ENCODE measurements around the gene TIAL1.
"Not testable (repeated sequence)": the region's sequence is repeated elsewhere in the genome, so short reads cannot be mapped to it uniquely, and the experiment has no call there.

The TIAL1 gene

DNA sequence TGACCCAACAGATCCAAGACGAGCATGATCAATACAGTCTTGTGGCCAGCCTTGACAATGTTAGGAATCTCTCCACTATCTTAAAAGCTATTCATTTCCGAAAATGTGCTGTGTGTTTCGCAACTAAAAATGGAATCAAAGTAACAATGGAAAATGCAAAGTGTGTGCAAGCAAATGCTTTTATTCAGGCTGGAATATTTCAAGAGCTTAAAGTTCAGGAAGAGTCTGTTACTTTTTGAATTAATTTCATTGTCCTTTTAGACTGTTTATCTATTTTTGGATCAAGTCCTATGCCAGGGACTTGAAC, 24.3 kb upstream of the TIAL1 start:
- TF ChIP-seq, protein P1, sequence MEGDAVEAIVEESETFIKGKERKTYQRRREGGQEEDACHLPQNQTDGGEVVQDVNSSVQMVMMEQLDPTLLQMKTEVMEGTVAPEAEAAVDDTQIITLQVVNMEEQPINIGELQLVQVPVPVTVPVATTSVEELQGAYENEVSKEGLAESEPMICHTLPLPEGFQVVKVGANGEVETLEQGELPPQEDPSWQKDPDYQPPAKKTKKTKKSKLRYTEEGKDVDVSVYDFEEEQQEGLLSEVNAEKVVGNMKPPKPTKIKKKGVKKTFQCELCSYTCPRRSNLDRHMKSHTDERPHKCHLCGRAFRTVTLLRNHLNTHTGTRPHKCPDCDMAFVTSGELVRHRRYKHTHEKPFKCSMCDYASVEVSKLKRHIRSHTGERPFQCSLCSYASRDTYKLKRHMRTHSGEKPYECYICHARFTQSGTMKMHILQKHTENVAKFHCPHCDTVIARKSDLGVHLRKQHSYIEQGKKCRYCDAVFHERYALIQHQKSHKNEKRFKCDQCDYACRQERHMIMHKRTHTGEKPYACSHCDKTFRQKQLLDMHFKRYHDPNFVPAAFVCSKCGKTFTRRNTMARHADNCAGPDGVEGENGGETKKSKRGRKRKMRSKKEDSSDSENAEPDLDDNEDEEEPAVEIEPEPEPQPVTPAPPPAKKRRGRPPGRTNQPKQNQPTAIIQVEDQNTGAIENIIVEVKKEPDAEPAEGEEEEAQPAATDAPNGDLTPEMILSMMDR (IDR thresholded peaks at IDR 0.05; ENCODE audit: low read depth, low read length) = no peak

DNA sequence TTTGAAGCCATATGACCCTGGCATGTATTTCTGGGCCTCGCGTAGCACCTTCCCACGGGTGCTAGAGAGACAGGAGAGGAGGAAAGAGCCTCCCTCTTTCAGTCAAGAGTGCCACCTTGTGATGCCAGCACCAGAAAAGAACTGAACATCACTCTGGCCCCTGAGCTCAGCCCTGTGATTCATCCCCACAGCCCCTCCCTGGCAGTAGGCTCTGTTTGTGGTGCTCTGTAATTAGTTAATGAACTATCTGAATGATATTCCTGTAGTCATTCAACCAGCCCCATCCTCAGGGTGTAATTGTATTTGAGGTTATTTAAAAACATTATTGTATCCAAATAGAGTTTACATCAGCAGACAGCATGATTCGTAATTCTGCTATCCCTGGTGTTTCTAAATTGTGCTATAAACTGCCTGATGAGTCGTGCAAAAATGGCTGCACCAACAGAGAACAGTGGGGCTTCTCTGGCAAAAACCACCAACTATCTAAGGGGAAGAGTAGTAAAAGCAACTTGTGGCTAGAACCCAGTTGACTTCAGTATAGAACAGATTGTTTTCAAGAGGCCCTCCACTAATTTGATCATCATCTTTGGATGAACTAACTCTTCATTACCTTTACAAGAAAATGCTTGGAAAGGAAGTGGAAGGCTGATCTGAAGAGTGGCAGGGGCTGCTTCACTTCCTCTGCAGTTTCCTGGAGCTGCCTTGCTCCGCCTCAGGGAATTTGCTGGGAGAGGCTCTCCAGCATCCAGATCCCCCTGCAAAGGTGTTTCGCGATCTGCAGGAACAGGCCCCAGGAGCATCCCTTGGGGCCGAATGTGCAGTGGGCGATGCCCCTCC, 23.7 kb upstream of the TIAL1 start:
- H3K4me3 ChIP-seq (ENCODE audit: low read depth, low read length) = no peak overlapping the region
- TF ChIP-seq, protein P1 (IDR thresholded peaks at IDR 0.05; ENCODE audit: low read depth, low read length) = no peak

More for the DNA sequence above, 24.3 kb upstream of the TIAL1 start:
- H3K4me3 ChIP-seq (ENCODE audit: low read depth, low read length) = no peak overlapping the region

DNA sequence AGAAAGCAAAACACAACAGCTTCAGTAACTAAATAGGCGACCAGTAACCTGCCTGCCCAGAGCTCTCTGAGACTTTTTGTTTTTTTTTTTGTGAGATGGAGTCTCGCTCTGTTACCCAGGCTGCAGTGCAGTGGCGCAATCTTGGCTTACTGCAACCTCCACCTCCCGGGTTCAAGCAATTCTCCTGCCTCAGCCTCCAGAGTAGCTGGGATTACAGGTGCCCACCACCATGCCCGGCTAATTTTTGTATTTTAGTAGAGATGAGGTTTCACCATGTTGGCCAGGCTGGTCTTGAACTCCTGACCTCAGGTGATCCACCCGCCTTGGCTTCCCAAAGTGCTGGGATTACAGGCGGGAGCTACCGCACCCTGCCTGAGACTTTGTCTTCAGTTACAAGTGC, 23.0 kb upstream of the TIAL1 start:
- not testable (repeated sequence) for H3K4me3 ChIP-seq (ENCODE audit: low read depth, low read length)

DNA sequence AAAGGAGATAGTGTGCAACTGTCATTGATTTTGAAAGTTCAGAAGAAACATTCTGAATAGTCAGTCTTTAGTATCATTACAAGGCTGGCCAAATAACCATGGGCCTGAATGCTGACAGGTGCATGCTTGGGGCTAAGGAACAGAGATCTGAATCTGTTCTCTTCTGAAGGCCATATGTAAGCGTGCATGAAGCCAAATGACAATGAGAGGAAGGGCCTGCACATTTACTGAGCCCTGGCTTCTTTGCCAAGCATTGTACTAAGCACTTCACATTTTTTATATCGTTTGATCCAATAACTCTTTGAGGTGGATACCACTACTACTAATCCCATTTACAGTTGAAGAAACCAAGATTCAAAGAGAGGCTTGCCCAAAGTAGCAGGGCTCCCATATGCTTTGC, 22.5 kb upstream of the TIAL1 start:
- TF ChIP-seq, protein P1 (IDR thresholded peaks at IDR 0.05; ENCODE audit: low read depth, low read length) = no peak
- H3K4me3 ChIP-seq (ENCODE audit: low read depth, low read length) = no peak overlapping the region

DNA sequence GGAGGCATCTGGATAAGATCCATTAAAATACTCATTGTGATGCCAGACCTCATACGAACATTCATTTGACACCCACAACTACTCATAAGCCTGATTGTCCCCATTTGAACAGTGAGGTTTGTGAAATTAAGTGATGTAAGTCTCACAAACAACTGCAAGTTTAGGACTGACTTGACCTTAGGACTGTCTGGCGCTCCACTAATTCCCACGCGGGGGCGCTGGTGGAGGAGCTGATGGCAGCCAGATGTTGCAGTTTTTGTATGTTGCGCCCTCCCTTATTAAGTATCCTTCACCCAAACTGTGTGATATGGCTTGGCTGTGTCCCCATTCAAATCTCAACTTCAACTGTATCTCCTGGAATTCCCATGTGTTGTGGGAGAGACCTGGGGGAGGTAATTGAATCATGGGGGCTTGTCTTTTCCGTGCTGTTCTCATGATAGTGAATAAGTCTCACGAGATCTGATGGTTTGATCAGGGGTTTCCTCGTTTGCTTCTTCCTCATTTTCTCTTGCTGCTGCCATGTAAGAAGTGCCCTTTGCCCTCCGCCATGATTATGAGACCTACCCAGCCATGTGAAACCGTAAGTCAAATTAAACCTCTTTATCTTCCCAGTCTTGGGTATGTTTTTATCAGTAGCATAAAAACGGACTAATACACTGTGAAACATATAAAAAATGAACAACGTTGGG, 20.3 kb upstream of the TIAL1 start:
- no peak overlapping the region for H3K4me3 ChIP-seq (ENCODE audit: low read depth, low read length)
- TF ChIP-seq, protein P1 (IDR thresholded peaks at IDR 0.05; ENCODE audit: low read depth, low read length) = peak; percentile 16; the same call in 1 of the 2 replicates

DNA sequence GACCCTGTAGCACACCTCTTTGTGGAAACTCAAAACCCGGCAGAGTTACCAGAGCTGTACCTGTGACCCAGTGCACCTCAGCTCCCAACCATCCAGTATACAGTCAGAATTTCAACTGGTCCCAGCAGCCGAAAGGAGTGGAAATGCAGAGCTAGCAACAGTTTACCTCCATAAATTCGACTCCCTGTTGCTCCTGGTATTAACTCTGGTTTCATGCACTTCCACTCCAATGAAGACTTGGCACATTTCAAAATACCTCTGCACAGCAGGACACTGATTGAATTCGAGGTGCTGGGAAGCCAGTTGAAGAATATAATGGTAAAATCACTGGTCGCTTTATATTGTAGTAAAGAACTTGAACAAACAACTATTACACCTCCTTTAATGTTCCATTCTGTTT, 17.9 kb upstream of the TIAL1 start:
- TF ChIP-seq, protein P1 (IDR thresholded peaks at IDR 0.05; ENCODE audit: low read depth, low read length) = no peak
- H3K4me3 ChIP-seq (ENCODE audit: low read depth, low read length) = no peak overlapping the region

DNA sequence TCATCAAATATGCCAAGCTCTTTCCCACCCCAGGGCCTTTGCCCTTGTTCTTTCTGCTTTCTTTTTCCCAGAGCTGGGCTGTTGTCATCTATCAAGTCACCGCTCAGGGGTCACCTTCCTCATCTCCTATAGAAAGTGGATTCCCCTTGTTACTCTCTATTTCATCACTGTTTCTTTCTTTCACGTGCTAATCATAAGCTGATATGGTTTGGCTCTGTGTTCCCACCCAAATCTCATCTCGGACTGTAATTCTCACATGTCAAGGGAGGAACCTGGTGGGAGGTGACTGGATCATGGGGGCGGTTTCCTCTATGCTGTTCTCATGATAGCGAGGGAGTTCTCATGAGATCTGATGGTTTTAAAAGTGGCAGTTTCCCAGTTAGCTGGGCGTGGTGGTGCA, 17.0 kb upstream of the TIAL1 start:
- no peak overlapping the region for H3K4me3 ChIP-seq (ENCODE audit: low read depth, low read length)
- TF ChIP-seq, protein P1 (IDR thresholded peaks at IDR 0.05; ENCODE audit: low read depth, low read length) = no peak

Measured in WI38 (cell line).